ENCODE results near the gene PLCG2.

DNA sequence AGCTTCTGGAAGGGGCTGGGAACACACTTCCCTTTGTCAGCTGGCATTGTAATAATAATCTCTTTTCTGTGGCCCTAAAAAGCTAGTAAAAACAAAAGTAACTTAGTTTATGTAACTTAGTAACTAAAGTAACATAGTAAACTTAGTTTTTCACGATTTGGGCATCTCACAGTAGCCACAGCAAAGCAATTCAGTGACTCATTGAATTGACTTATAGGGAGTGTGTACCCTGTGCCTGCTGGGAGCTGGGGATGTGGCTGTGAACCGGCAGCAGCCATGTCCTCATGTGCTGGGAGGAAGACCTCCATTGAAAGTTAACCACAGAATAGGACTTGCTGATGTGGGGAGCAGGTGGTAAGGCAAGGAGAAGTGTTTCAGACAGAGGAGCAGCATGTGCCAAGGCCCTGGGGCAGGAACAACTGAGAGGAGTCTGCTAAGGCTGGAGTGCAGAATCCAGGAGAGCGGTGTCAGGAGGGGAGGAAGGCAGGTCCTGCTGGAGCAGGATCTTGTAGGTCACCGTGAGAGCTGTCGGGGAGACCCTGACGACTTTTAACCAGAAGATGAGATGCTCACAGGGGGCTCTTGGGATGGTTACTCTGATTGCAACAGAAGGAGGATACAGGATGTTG, 112.8 kb downstream of the PLCG2 start:
- TF ChIP-seq RNF2 (IDR thresholded peaks at IDR 0.05; ENCODE audit: borderline replicate concordance, low read depth, low read length, missing control alignments, poor library complexity, severe bottlenecking), result no peak
- no peak for TF ChIP-seq CTCF (IDR thresholded peaks at IDR 0.05; ENCODE audit: control extremely low read depth in 1 of 3, insufficient read depth in 1 of 3, low read depth in 1 of 3, low read length in 3 of 3)
- TF ChIP-seq KDM1A (IDR thresholded peaks at IDR 0.05; ENCODE audit: borderline replicate concordance, low read length), result peak; percentile 58; the same call in 1 of the 2 replicates
- TF ChIP-seq TAF7 (optimal IDR thresholded peaks at IDR 0.05; ENCODE audit: borderline replicate concordance, low read depth, low read length), result no peak
